Peyer's patch (tissue), 4 donors: ENCODE measurements around the gene CBFB.

Experiments used
- POLR2A ChIP-seq, 2 donors: fragments of 450-650 bp; IDR thresholded peaks; one replicate each; pipeline ENCODE4 v1.5.1; 2017; ENCODE audit warnings: antibody characterized with exemption in 2 of 2, mild to moderate bottlenecking in 2 of 2, moderate library complexity in 2 of 2
- TF ChIP-seq, protein P1 (sequence below), 6 experiments: fragments of 450-650 bp in 4 of 6; fragments of 200-600 bp in 2 of 6; sonication (generic) in 1 of 6; IDR thresholded peaks; one replicate each; pipeline ENCODE4 v1.5.1; 2017 to 2019; ENCODE audit warnings: antibody characterized with exemption in 6 of 6, mild to moderate bottlenecking in 3 of 6, moderate library complexity in 1 of 6

DNA sequence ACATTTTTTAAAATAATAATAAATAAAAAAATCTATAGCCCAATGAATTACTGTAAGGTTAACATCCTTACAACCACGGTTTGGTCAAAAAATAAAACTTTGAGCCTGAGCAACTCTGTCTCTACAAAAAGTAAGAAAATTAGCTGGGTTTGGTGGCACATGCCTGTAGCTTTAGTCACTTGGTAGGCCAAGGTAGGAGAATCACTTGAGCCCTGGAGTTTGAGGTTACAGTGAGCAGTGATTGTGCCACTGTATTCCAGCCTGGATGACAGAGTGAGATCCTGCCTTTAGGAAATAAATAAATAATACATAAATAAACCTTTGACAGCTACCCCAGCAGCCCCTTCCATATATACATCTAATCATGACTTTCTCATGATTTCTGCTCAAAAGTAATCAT is 53.9 kb downstream of the CBFB start:
- TF ChIP-seq, protein P1, sequence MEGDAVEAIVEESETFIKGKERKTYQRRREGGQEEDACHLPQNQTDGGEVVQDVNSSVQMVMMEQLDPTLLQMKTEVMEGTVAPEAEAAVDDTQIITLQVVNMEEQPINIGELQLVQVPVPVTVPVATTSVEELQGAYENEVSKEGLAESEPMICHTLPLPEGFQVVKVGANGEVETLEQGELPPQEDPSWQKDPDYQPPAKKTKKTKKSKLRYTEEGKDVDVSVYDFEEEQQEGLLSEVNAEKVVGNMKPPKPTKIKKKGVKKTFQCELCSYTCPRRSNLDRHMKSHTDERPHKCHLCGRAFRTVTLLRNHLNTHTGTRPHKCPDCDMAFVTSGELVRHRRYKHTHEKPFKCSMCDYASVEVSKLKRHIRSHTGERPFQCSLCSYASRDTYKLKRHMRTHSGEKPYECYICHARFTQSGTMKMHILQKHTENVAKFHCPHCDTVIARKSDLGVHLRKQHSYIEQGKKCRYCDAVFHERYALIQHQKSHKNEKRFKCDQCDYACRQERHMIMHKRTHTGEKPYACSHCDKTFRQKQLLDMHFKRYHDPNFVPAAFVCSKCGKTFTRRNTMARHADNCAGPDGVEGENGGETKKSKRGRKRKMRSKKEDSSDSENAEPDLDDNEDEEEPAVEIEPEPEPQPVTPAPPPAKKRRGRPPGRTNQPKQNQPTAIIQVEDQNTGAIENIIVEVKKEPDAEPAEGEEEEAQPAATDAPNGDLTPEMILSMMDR (IDR thresholded peaks at IDR 0.05) = no peak
- no peak for TF ChIP-seq POLR2A (IDR thresholded peaks at IDR 0.05)
